ENCODE measurements around the gene ATP5MC3.

The ATP5MC3 gene

DNA sequence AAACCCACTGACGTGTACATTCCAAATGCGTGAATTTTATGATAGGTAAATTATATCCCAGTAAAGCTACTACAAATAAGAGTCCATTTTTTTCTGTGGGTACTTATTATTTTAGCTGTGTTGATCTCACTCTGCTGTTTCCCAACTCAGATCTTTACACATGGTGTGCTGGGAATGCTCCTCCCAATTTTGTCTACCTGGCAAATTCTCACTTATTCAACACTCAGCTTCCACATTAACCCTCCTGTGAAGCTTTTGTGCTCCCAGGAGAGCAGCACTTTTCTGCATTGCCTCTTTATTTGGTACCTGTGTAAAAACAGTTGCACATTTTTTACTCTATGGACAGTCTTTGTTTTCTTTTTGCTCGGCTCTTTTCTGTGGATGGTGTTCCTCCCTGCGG is 38.6 kb upstream of the ATP5MC3 start:
- H3K36me3 ChIP-seq (ENCODE audit: control insufficient read depth in 1 of 2, insufficient read depth in 2 of 2, low read length in 2 of 2) = no peaks in the 10 kb centered on the region
- no peak overlapping the region for H3K9ac ChIP-seq (ENCODE audit: low read length)
- H4K12ac ChIP-seq (ENCODE audit: low read depth, low read length) = no peak overlapping the region
- no peaks in the 10 kb centered on the region for H3K4me1 ChIP-seq (ENCODE audit: control insufficient read depth in 1 of 2, insufficient read depth in 2 of 2, low read length in 2 of 2)
- no peak for DNase-seq
- H3K18ac ChIP-seq (ENCODE audit: low read length) = no peak overlapping the region
- H3K9me3 ChIP-seq (ENCODE audit: insufficient read depth, low read depth, low read length) = no peaks in the 10 kb centered on the region
- H3K79me1 ChIP-seq (ENCODE audit: low read length) = no peaks in the 10 kb centered on the region
- no peak overlapping the region for H3K4me3 ChIP-seq (ENCODE audit: low read depth, low read length)
- no peak overlapping the region for H3K14ac ChIP-seq (ENCODE audit: low read length)
- no peak overlapping the region for H2BK12ac ChIP-seq (ENCODE audit: low read length)
- no peak overlapping the region for H4K8ac ChIP-seq (ENCODE audit: low read depth, low read length)
- H3K27me3 ChIP-seq (ENCODE audit: insufficient read depth, low read length) = no peaks in the 10 kb centered on the region
- H3K4ac ChIP-seq (ENCODE audit: low read depth, low read length) = no peak overlapping the region
- H3K79me2 ChIP-seq (ENCODE audit: control insufficient read depth, insufficient read depth, low read length, poor library complexity) = no peaks in the 10 kb centered on the region
- H3K23ac ChIP-seq (ENCODE audit: low read length) = no peak overlapping the region
- no peak overlapping the region for H2BK120ac ChIP-seq (ENCODE audit: insufficient read depth, low read length, poor library complexity)
- no peak overlapping the region for H2AK5ac ChIP-seq (ENCODE audit: low read length)
- WGBS (ENCODE audit: extremely low coverage, insufficient coverage, insufficient read length) = no CpG with 5 or more reads among the region's 4 CpGs
- no peak overlapping the region for H2BK5ac ChIP-seq (ENCODE audit: low read depth, low read length, poor library complexity)
- no peak overlapping the region for H3K27ac ChIP-seq (ENCODE audit: low read depth, low read length)
- no peak overlapping the region for H3K4me2 ChIP-seq (ENCODE audit: low read length)
- H4K91ac ChIP-seq (ENCODE audit: low read depth, low read length) = no peak overlapping the region
- H2AFZ ChIP-seq (ENCODE audit: insufficient read depth, low read length, poor library complexity) = no peak overlapping the region

DNA sequence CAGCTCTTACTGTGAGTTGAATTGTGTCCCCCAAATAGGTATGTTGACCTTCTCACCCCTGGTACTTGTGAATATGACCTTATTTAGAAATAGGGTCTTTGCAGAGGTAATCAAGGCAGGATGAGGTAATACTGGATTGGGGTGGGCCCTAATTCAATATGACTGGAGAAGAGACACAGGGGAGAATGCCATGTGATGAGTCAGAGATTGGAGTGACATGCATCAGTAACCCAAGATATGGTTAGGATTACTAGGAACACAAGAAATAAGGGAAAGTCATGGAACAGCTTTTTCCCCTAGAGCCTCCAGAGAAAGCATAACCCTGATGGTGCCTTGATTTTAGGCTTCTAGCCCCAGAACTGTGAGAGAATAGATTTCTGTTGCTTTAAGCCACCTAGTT is 37.0 kb upstream of the ATP5MC3 start:
- no peaks in the 10 kb centered on the region for H3K27me3 ChIP-seq (ENCODE audit: insufficient read depth, low read length)
- no peak overlapping the region for H3K4ac ChIP-seq (ENCODE audit: low read depth, low read length)
- no peaks in the 10 kb centered on the region for H3K4me1 ChIP-seq (ENCODE audit: control insufficient read depth in 1 of 2, insufficient read depth in 2 of 2, low read length in 2 of 2)
- H3K14ac ChIP-seq (ENCODE audit: low read length) = no peak overlapping the region
- no peak overlapping the region for H4K8ac ChIP-seq (ENCODE audit: low read depth, low read length)
- H3K23ac ChIP-seq (ENCODE audit: low read length) = no peak overlapping the region
- H2BK120ac ChIP-seq (ENCODE audit: insufficient read depth, low read length, poor library complexity) = no peak overlapping the region
- H2AFZ ChIP-seq (ENCODE audit: insufficient read depth, low read length, poor library complexity) = no peak overlapping the region
- no peak for DNase-seq
- no peak overlapping the region for H3K18ac ChIP-seq (ENCODE audit: low read length)
- no peaks in the 10 kb centered on the region for H3K36me3 ChIP-seq (ENCODE audit: control insufficient read depth in 1 of 2, insufficient read depth in 2 of 2, low read length in 2 of 2)
- no peaks in the 10 kb centered on the region for H3K9me3 ChIP-seq (ENCODE audit: insufficient read depth, low read depth, low read length)
- no peak overlapping the region for H3K4me3 ChIP-seq (ENCODE audit: low read depth, low read length)
- H4K91ac ChIP-seq (ENCODE audit: low read depth, low read length) = no peak overlapping the region
- H3K79me1 ChIP-seq (ENCODE audit: low read length) = no peaks in the 10 kb centered on the region
- H2BK5ac ChIP-seq (ENCODE audit: low read depth, low read length, poor library complexity) = no peak overlapping the region
- H4K12ac ChIP-seq (ENCODE audit: low read depth, low read length) = no peak overlapping the region
- no peak overlapping the region for H3K27ac ChIP-seq (ENCODE audit: low read depth, low read length)
- no peak overlapping the region for H2BK12ac ChIP-seq (ENCODE audit: low read length)
- H3K9ac ChIP-seq (ENCODE audit: low read length) = no peak overlapping the region
- H3K4me2 ChIP-seq (ENCODE audit: low read length) = no peak overlapping the region
- H3K79me2 ChIP-seq (ENCODE audit: control insufficient read depth, insufficient read depth, low read length, poor library complexity) = no peaks in the 10 kb centered on the region
- H2AK5ac ChIP-seq (ENCODE audit: low read length) = no peak overlapping the region

DNA sequence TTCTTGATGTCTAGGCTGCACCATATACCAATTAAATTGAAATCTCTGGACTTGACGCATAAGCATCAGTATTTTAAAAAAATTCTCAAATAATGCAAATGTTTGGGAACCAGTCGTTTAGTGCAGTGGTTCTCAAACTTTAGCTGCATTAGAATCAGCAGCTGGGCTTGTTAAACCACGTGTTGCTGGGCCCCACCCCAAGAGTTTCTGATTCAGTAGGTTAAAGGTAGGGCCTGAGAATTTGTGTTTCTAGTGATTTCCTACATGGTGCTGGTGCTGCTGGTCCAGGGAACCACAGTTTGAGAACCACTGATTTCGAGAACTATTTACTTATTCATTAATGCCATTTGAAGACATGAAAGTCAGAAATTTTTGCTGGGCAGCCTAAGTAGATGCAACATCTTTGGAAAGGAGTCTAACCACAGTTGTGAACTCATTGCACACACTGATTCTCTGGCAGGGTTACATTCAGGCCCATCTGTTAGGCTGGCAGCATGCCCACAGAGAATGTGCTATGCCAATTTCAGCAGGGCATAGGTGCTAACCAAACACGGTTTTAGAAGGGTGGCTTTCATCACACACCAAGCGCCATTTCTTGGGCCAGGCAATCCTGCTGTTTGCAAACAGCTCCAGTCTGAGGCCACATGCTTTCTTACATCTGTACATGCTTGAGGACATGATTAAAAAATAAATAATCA is 26.4 kb upstream of the ATP5MC3 start:
- Histone ChIP-seq H4K8ac (ENCODE audit: low read depth, low read length) (no peak overlapping the region), H4K12ac (ENCODE audit: low read depth, low read length) (no peak overlapping the region), H3K36me3 (ENCODE audit: control insufficient read depth in 1 of 2, insufficient read depth in 2 of 2, low read length in 2 of 2) (no peaks in the 10 kb centered on the region), H3K79me2 (ENCODE audit: control insufficient read depth, insufficient read depth, low read length, poor library complexity) (no peaks in the 10 kb centered on the region), H3K27ac (ENCODE audit: low read depth, low read length) (no peak overlapping the region), H3K18ac (ENCODE audit: low read length) (no peak overlapping the region), H3K9ac (ENCODE audit: low read length) (no peak overlapping the region), H3K4me1 (ENCODE audit: control insufficient read depth in 1 of 2, insufficient read depth in 2 of 2, low read length in 2 of 2) (no peaks in the 10 kb centered on the region), H3K23ac (ENCODE audit: low read length) (no peak overlapping the region), H2BK5ac (ENCODE audit: low read depth, low read length, poor library complexity) (no peak overlapping the region), H3K14ac (ENCODE audit: low read length) (no peak overlapping the region), H2AFZ (ENCODE audit: insufficient read depth, low read length, poor library complexity) (no peak overlapping the region), H3K79me1 (ENCODE audit: low read length) (no peaks in the 10 kb centered on the region), H3K4me2 (ENCODE audit: low read length) (no peak overlapping the region), H3K9me3 (ENCODE audit: insufficient read depth, low read depth, low read length) (no peaks in the 10 kb centered on the region), H4K91ac (ENCODE audit: low read depth, low read length) (no peak overlapping the region), H2AK5ac (ENCODE audit: low read length) (no peak overlapping the region), H3K27me3 (ENCODE audit: insufficient read depth, low read length) (no peaks in the 10 kb centered on the region), H2BK12ac (ENCODE audit: low read length) (no peak overlapping the region), H3K4ac (ENCODE audit: low read depth, low read length) (no peak overlapping the region), H2BK120ac (ENCODE audit: insufficient read depth, low read length, poor library complexity) (no peak overlapping the region), H3K4me3 (ENCODE audit: low read depth, low read length) (no peak overlapping the region)
- no CpG with 5 or more reads among the region's 6 CpGs for WGBS (ENCODE audit: extremely low coverage, insufficient coverage, insufficient read length)
- DNase-seq = no peak

DNA sequence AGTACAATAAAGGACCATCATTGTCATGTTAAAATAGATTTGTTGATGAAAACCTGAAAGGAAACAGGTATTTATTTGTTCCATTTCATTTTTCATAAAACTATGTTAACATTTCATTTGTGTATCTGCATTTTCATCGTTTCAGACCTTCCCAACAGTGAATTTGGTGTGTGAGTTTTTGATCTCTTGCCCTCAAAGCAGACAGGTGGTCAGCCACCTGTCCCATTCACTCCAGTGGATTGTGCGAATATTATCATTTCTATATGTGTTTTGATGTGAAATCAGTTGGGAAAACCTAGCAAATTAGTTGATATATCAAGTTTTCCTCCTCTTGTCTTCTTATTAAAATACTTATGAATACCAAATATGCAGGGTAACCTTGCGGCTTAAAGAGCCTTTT is 25.4 kb upstream of the ATP5MC3 start:
- no peak overlapping the region for H2BK12ac ChIP-seq (ENCODE audit: low read length)
- H3K4me1 ChIP-seq (ENCODE audit: control insufficient read depth in 1 of 2, insufficient read depth in 2 of 2, low read length in 2 of 2) = no peaks in the 10 kb centered on the region
- H2BK5ac ChIP-seq (ENCODE audit: low read depth, low read length, poor library complexity) = no peak overlapping the region
- H2BK120ac ChIP-seq (ENCODE audit: insufficient read depth, low read length, poor library complexity) = no peak overlapping the region
- no peak overlapping the region for H4K8ac ChIP-seq (ENCODE audit: low read depth, low read length)
- no peaks in the 10 kb centered on the region for H3K27me3 ChIP-seq (ENCODE audit: insufficient read depth, low read length)
- no peaks in the 10 kb centered on the region for H3K79me2 ChIP-seq (ENCODE audit: control insufficient read depth, insufficient read depth, low read length, poor library complexity)
- H3K79me1 ChIP-seq (ENCODE audit: low read length) = no peaks in the 10 kb centered on the region
- DNase-seq = no peak
- WGBS (ENCODE audit: extremely low coverage, insufficient coverage, insufficient read length) = no CpG with 5 or more reads among the region's 3 CpGs
- no peak overlapping the region for H4K91ac ChIP-seq (ENCODE audit: low read depth, low read length)
- H3K9me3 ChIP-seq (ENCODE audit: insufficient read depth, low read depth, low read length) = no peaks in the 10 kb centered on the region
- no peak overlapping the region for H3K27ac ChIP-seq (ENCODE audit: low read depth, low read length)
- H3K14ac ChIP-seq (ENCODE audit: low read length) = no peak overlapping the region
- no peak overlapping the region for H3K23ac ChIP-seq (ENCODE audit: low read length)
- no peak overlapping the region for H4K12ac ChIP-seq (ENCODE audit: low read depth, low read length)
- H3K36me3 ChIP-seq (ENCODE audit: control insufficient read depth in 1 of 2, insufficient read depth in 2 of 2, low read length in 2 of 2) = no peaks in the 10 kb centered on the region
- H2AFZ ChIP-seq (ENCODE audit: insufficient read depth, low read length, poor library complexity) = no peak overlapping the region
- no peak overlapping the region for H2AK5ac ChIP-seq (ENCODE audit: low read length)
- no peak overlapping the region for H3K4me2 ChIP-seq (ENCODE audit: low read length)
- H3K9ac ChIP-seq (ENCODE audit: low read length) = no peak overlapping the region
- H3K18ac ChIP-seq (ENCODE audit: low read length) = no peak overlapping the region
- H3K4me3 ChIP-seq (ENCODE audit: low read depth, low read length) = no peak overlapping the region
- no peak overlapping the region for H3K4ac ChIP-seq (ENCODE audit: low read depth, low read length)
